Mesenchymal stem cell (in vitro differentiated cells and primary cell): ENCODE data around the gene VPS54.

Source experiments
- DNase-seq: peaks from one replicate; pipeline ENCODE4 v3.0.0-alpha.2; 2013
- H2AFZ ChIP-seq: one replicate; pipeline ENCODE4 v1.6.1; 2013; ENCODE audit warnings: low read depth, mild to moderate bottlenecking, control low read depth, inconsistent platforms, low read length, moderate library complexity
- H2AK5ac ChIP-seq: 2 replicates; pipeline ENCODE4 v1.6.1; 2013; ENCODE audit warnings: low read length, moderate library complexity, mild to moderate bottlenecking, inconsistent platforms; ENCODE audit not compliant: severe bottlenecking
- H2BK120ac ChIP-seq: one replicate; pipeline ENCODE4 v1.6.1; 2013; ENCODE audit warnings: low read depth, mild to moderate bottlenecking, inconsistent platforms, low read length, moderate library complexity
- H2BK12ac ChIP-seq, 2 experiments: one replicate each; pipeline ENCODE4 v1.6.1; 2013; ENCODE audit warnings: inconsistent platforms in 2 of 2, low read length in 2 of 2, mild to moderate bottlenecking in 2 of 2, moderate library complexity in 2 of 2, control low read depth in 1 of 2
- H2BK15ac ChIP-seq: one replicate; pipeline ENCODE4 v1.6.1; 2013; ENCODE audit warnings: mild to moderate bottlenecking, low read depth, inconsistent platforms; ENCODE audit not compliant: poor library complexity, severe bottlenecking
- H2BK5ac ChIP-seq: 2 replicates; pipeline ENCODE4 v1.6.1; 2013; ENCODE audit warnings: low read depth, mild to moderate bottlenecking, low read length, control low read depth, inconsistent platforms; ENCODE audit not compliant: poor library complexity, severe bottlenecking
- H3K14ac ChIP-seq, 2 experiments: one replicate each; pipeline ENCODE4 v1.6.1; 2013; ENCODE audit warnings: inconsistent platforms in 2 of 2, low read length in 2 of 2, control low read depth in 1 of 2, mild to moderate bottlenecking in 1 of 2, moderate library complexity in 1 of 2
- H3K18ac ChIP-seq, 2 experiments: one replicate each; pipeline ENCODE4 v1.6.1; 2013; ENCODE audit warnings: inconsistent platforms in 2 of 2, low read length in 2 of 2, control low read depth in 1 of 2, low read depth in 1 of 2, mild to moderate bottlenecking in 1 of 2
- H3K23ac ChIP-seq, 2 experiments: one replicate each; pipeline ENCODE4 v1.6.1; 2013; ENCODE audit warnings: inconsistent platforms in 2 of 2, low read length in 2 of 2, mild to moderate bottlenecking in 2 of 2, moderate library complexity in 2 of 2, control low read depth in 1 of 2
- H3K27ac ChIP-seq: 2 replicates; pipeline ENCODE4 v1.5.1; 2013; ENCODE audit warnings: mild to moderate bottlenecking, moderate library complexity, low read length, control low read depth, inconsistent platforms; ENCODE audit not compliant: poor library complexity, severe bottlenecking
- H3K27me3 ChIP-seq, 2 experiments: 2 replicates each; pipeline versions ENCODE4 v1.6.1 to v1.7.0; 2013; ENCODE audit warnings: low read length in 2 of 2, mild to moderate bottlenecking in 2 of 2, moderate library complexity in 2 of 2, control low read depth in 1 of 2, inconsistent platforms in 1 of 2; ENCODE audit not compliant: control insufficient read depth in 1 of 2, insufficient read depth in 1 of 2
- H3K36me3 ChIP-seq, 2 experiments: 2 replicates each; pipeline versions ENCODE4 v1.6.1 to v1.7.0; 2013; ENCODE audit warnings: low read length in 2 of 2, control low read depth in 1 of 2, inconsistent platforms in 1 of 2, low read depth in 1 of 2, mild to moderate bottlenecking in 1 of 2; ENCODE audit not compliant: insufficient read depth in 2 of 2, control insufficient read depth in 1 of 2
- H3K4ac ChIP-seq, 2 experiments: one replicate each; pipeline ENCODE4 v1.6.1; 2013; ENCODE audit warnings: inconsistent platforms in 2 of 2, low read length in 2 of 2, mild to moderate bottlenecking in 2 of 2, moderate library complexity in 2 of 2, control low read depth in 1 of 2, low read depth in 1 of 2
- H3K4me1 ChIP-seq: 2 replicates; pipeline ENCODE4 v1.6.1; 2013; ENCODE audit warnings: low read depth, low read length, control low read depth; ENCODE audit not compliant: control insufficient read depth, insufficient read depth
- H3K4me2 ChIP-seq: 2 replicates; pipeline ENCODE4 v1.6.1; 2013; ENCODE audit warnings: low read length, mild to moderate bottlenecking, inconsistent platforms; ENCODE audit not compliant: poor library complexity, severe bottlenecking
- H3K4me3 ChIP-seq, 2 experiments: 2 replicates each; pipeline versions ENCODE4 v1.5.1 to v1.7.0; 2013; ENCODE audit warnings: low read length in 2 of 2, mild to moderate bottlenecking in 2 of 2, control low read depth in 1 of 2, low read depth in 1 of 2; ENCODE audit not compliant: insufficient read depth in 1 of 2
- H3K79me1 ChIP-seq: replicated peaks from 2 replicates; pipeline ENCODE4 v1.6.1; 2013; ENCODE audit warnings: mild to moderate bottlenecking, control low read depth, low read length, inconsistent platforms; ENCODE audit not compliant: poor library complexity, severe bottlenecking
- H3K9ac ChIP-seq: 2 replicates; pipeline ENCODE4 v1.7.0; 2013; ENCODE audit warnings: mild to moderate bottlenecking, low read length, moderate library complexity
- H3K9me3 ChIP-seq: 2 replicates; pipeline ENCODE4 v1.7.0; 2013; ENCODE audit warnings: mild to moderate bottlenecking, low read length; ENCODE audit not compliant: control insufficient read depth
- H4K8ac ChIP-seq: one replicate; pipeline ENCODE4 v1.6.1; 2013; ENCODE audit warnings: inconsistent platforms, mild to moderate bottlenecking, low read length, moderate library complexity
- H4K91ac ChIP-seq: one replicate; pipeline ENCODE4 v1.6.1; 2013; ENCODE audit warnings: mild to moderate bottlenecking, low read length, inconsistent platforms
- WGBS: methylation state at CpG from one replicate; pipeline ENCODE4 v1.1.7; 2013; ENCODE audit warnings: mixed read lengths; 5-methylcytosine and 5-hydroxymethylcytosine counted together

The VPS54 gene

GRCh38 chr2:63865159-63865799, 153.9 kb downstream of the VPS54 start:
- Histone ChIP-seq H2BK12ac (no peak overlapping the region), H3K27ac (no peak overlapping the region), H3K4me2 (no peak overlapping the region), H3K79me1 (peaks cover 15% of the 10 kb centered on the region), H4K91ac (no peak overlapping the region), H3K4ac (no peak overlapping the region), H3K4me1 (peaks cover 1% of the 10 kb centered on the region), H3K27me3 (no peaks in the 10 kb centered on the region), H3K9me3 (no peaks in the 10 kb centered on the region), H3K36me3 (peaks cover 0 to 75% of the 10 kb centered on the region in 2 experiments), H2AFZ (no peak overlapping the region), H4K8ac (no peak overlapping the region), H3K9ac (no peak overlapping the region), H2AK5ac (no peak overlapping the region), H2BK5ac (no peak overlapping the region), H2BK120ac (no peak overlapping the region), H3K18ac (no peak overlapping the region), H2BK15ac (no peak overlapping the region), H3K23ac (no peak overlapping the region), H3K4me3 (no peak overlapping the region), H3K14ac (no peak overlapping the region)
- 98% methylated on average over 6 of the region's 6 CpGs for WGBS
- DNase-seq = no peak

DNA sequence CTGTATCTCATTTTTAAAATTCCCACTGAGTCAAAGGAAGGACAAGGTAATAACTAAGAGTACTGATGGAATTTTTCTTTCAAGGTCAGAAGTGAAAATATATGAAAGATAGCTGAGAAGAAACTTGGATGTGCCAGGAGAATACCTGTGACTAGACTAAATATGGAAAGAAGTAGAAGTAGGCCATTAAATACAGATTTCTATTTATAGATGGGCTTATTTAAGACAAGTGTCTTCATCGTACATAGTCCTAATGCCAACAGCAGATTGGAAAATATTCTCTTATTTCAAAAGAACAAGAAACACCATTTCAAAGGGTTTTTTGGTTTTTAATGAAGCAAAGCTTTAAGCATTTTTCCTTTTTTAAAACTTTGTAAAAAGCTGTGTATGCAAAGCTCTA, 155.5 kb downstream of the VPS54 start:
- Histone ChIP-seq H2BK120ac (no peak overlapping the region), H4K8ac (no peak overlapping the region), H3K4me1 (peaks cover 1% of the 10 kb centered on the region), H2BK5ac (no peak overlapping the region), H3K4me3 (no peak overlapping the region), H3K18ac (no peak overlapping the region), H3K36me3 (peaks cover 0 to 86% of the 10 kb centered on the region in 2 experiments), H3K9me3 (no peaks in the 10 kb centered on the region), H2AFZ (no peak overlapping the region), H3K79me1 (peaks cover 15% of the 10 kb centered on the region), H3K4me2 (no peak overlapping the region), H4K91ac (no peak overlapping the region), H3K27ac (no peak overlapping the region), H2AK5ac (no peak overlapping the region), H3K4ac (no peak overlapping the region), H2BK12ac (no peak overlapping the region), H3K23ac (no peak overlapping the region), H3K14ac (no peak overlapping the region), H3K27me3 (no peaks in the 10 kb centered on the region), H2BK15ac (no peak overlapping the region), H3K9ac (no peak overlapping the region)
- no CpG with 5 or more reads among the region's 1 CpG for WGBS
- DNase-seq = no peak

DNA sequence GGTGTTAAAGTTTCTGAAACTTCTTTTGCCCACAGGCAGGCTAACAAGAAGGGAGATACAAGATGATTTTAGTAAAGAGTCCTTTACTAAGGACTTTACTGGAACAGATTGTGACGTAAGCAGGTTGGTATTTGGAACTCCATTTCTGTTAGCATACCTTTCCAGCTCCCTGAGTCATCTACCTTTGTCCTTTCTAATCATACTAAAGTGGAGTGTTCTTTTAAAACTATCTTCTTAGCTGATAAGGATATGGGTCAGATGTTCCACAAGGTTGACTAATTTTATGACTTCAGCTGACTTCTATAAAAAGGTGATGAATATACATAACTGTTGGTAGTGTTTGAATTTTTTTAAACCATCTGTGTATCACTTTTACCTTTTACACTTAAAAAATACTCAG, 156.4 kb downstream of the VPS54 start:
- peak overlapping the region; percentile 2 for H3K9ac ChIP-seq
- no peak overlapping the region for H2BK15ac ChIP-seq
- no peak overlapping the region for H3K23ac ChIP-seq
- H2BK120ac ChIP-seq = no peak overlapping the region
- H3K27me3 ChIP-seq = no peaks in the 10 kb centered on the region
- no peak overlapping the region for H3K4ac ChIP-seq
- no peak overlapping the region for H2BK5ac ChIP-seq
- H4K8ac ChIP-seq = no peak overlapping the region
- H3K4me3 ChIP-seq = no peak overlapping the region
- no peaks in the 10 kb centered on the region for H3K9me3 ChIP-seq
- peaks cover 14% of the 10 kb centered on the region for H3K79me1 ChIP-seq
- peaks cover 1% of the 10 kb centered on the region for H3K4me1 ChIP-seq
- no peak overlapping the region for H3K18ac ChIP-seq
- H4K91ac ChIP-seq = no peak overlapping the region
- no peak overlapping the region for H3K4me2 ChIP-seq
- H3K27ac ChIP-seq = no peak overlapping the region
- no peak overlapping the region for H2AFZ ChIP-seq
- H2AK5ac ChIP-seq = no peak overlapping the region
- no CpG with 5 or more reads among the region's 1 CpG for WGBS
- peaks cover 0 to 87% of the 10 kb centered on the region in 2 experiments for H3K36me3 ChIP-seq
- no peak overlapping the region for H3K14ac ChIP-seq
- H2BK12ac ChIP-seq = no peak overlapping the region
- DNase-seq = no peak

GRCh38 chr2:63861220-63861822, 157.9 kb downstream of the VPS54 start:
- no peak overlapping the region for H2BK5ac ChIP-seq

More at GRCh38 chr2:63861220-63861822, 157.9 kb downstream of the VPS54 start:
- H3K4ac ChIP-seq = no peak overlapping the region
- no peak overlapping the region for H3K14ac ChIP-seq
- H3K36me3 ChIP-seq = peaks cover 7 to 91% of the 10 kb centered on the region in 2 experiments
- H2BK12ac ChIP-seq = no peak overlapping the region
- no peak overlapping the region for H2BK120ac ChIP-seq
- H3K23ac ChIP-seq = no peak overlapping the region
- no peak overlapping the region for H3K27ac ChIP-seq
- no peak overlapping the region for H4K91ac ChIP-seq
- no peaks in the 10 kb centered on the region for H3K9me3 ChIP-seq
- no peak overlapping the region for H2BK15ac ChIP-seq
- H3K4me3 ChIP-seq = no peak overlapping the region
- H3K4me1 ChIP-seq = peaks cover 1% of the 10 kb centered on the region
- H2AFZ ChIP-seq = no peak overlapping the region
- peak; percentile 71 for DNase-seq
- no peaks in the 10 kb centered on the region for H3K27me3 ChIP-seq
- H4K8ac ChIP-seq = no peak overlapping the region
- H2AK5ac ChIP-seq = no peak overlapping the region
- WGBS = 77% methylated on average over 2 of the region's 6 CpGs
- peak overlapping the region; percentile 56 for H3K9ac ChIP-seq
- H3K4me2 ChIP-seq = no peak overlapping the region
- H3K79me1 ChIP-seq = peaks cover 11% of the 10 kb centered on the region
- H3K18ac ChIP-seq = no peak overlapping the region
